ENCODE results near the gene KCNJ12. TPM values are rescaled to one million over a fixed set of nuclear protein-coding genes. Genes with fewer than 3 reads are reported as not detected.
"Not testable (repeated sequence)": the region's sequence is repeated elsewhere in the genome, so short reads cannot be mapped to it uniquely, and the experiment has no call there.

Gene KCNJ12
- total RNA-seq, 1 experiment from 2014 or later: 2.3 TPM

DNA sequence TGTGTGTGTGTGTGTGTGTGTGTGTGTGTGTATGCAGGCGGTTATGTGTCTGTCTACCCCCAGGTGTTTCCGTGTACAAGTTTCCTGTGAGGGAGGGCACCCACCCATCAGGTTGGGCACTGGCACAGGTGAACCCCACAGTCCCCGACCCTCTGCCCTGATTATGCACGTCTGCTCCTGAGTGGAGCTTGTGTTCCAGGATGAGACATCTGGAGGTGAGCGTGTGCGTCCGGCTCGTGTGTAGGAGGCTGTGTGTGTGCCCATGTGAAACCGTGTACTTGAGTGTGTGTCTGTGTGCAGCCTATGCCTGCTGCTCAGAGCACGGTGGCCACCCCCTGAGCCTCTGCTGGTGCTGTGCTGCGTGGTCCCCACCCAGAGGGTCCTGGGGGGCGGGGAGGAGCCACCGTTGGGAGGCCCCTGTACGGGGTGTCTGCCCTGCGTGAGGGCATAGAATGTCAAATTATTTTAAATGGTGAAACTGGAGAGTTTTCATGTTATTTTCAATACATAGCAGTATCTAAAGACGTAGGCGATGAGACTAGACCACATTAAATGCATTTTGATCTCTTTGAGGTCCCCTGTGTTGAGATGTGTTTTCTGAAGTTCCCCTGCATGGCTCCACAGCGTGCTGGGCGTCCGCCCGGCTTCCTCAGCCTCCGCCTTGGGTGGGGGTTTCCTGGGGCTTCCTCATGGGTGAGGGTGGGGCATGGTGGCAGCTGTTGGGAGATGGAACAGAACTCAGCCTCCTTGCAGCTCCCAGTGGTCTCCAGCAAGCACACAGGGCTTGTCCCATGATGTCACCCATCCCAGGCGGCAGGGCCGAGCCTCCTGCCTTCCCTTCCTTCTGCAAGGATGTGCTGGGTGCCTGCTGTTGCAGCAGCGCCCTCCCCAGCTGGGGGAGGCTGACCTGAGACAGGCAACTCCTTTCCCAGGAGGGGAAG is 43.4 kb downstream of the KCNJ12 start (continued):
- TF ChIP-seq, protein P1, sequence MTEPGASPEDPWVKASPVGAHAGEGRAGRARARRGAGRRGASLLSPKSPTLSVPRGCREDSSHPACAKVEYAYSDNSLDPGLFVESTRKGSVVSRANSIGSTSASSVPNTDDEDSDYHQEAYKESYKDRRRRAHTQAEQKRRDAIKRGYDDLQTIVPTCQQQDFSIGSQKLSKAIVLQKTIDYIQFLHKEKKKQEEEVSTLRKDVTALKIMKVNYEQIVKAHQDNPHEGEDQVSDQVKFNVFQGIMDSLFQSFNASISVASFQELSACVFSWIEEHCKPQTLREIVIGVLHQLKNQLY (CRISPR knock-in tag; IDR thresholded peaks at IDR 0.05): no peak
- TF ChIP-seq TEAD1 (CRISPR knock-in tag; IDR thresholded peaks at IDR 0.05): no peak
- TF ChIP-seq ZNF671 (CRISPR knock-in tag; IDR thresholded peaks at IDR 0.05): no peak
- TF ChIP-seq MAX (CRISPR knock-in tag; IDR thresholded peaks at IDR 0.05): no peak
- no peak for TF ChIP-seq TCF7 (CRISPR knock-in tag; IDR thresholded peaks at IDR 0.05; ENCODE audit: low read depth)
- TF ChIP-seq ZMAT4 (CRISPR knock-in tag; IDR thresholded peaks at IDR 0.05): no peak
- TF ChIP-seq FOXK1 (CRISPR knock-in tag; IDR thresholded peaks at IDR 0.05): no peak

DNA sequence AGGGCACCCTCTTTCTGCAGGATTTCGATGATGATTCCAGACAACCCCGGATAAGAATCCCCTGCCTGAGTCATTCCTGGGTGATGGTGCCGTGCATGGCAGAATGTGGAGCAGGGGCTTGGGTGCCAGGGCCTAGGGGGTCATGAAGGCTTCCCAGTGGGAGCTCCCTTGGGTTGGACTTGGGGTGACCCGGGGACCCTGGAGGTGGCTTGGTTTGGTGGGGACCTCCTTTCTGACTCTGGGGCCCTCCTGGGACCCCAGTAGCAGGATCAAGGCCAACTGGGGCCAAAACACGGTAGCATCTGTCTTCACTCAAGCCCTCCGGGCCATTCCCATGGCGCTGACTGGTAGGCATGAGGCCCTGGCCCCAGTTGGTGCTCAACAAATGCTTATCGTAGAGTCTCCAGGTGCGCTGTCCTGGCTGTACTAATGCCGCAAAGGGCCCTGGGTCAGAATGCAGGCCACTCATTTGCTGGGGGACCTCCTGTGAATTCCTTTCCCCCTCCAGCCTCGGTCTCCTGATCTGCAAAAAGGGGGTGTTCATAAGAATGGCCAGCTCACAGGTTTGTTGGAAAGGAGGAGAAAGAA is 44.4 kb downstream of the KCNJ12 start:
- H3K4me3 Mint-ChIP-seq; H3K27me3 Mint-ChIP-seq (ENCODE audit: low read depth); DNase-seq (ENCODE audit: low spot score); H3K27ac Mint-ChIP-seq; H3K4me1 Mint-ChIP-seq; H3K36me3 Mint-ChIP-seq; H3K9me3 Mint-ChIP-seq; ATAC-seq; POLR2A ChIA-PET: not testable (repeated sequence)
- CTCF ChIA-PET: interaction anchor here (1.1 kb wide), 1 partner anchor 37 kb away, joined by 3 read pairs; no protein-coding TSS in a partner anchor

- H3K4me1 Mint-ChIP-seq; H3K27ac Mint-ChIP-seq; DNase-seq (ENCODE audit: low spot score); POLR2A ChIA-PET; H3K9me3 Mint-ChIP-seq; H3K36me3 Mint-ChIP-seq; H3K27me3 Mint-ChIP-seq (ENCODE audit: low read depth); H3K4me3 Mint-ChIP-seq: not testable (repeated sequence)
- peak; percentile 35; the same call in 1 of the 2 replicates for ATAC-seq
- CTCF ChIA-PET: interaction anchor here (0.6 to 1.1 kb wide), 3 partner anchors 36 to 138 kb away, joined by 3 read pairs; no protein-coding TSS in a partner anchor
These were observed 45.5 kb downstream of the KCNJ12 start for GRCh38 chr17:21421421-21422310.

DNA sequence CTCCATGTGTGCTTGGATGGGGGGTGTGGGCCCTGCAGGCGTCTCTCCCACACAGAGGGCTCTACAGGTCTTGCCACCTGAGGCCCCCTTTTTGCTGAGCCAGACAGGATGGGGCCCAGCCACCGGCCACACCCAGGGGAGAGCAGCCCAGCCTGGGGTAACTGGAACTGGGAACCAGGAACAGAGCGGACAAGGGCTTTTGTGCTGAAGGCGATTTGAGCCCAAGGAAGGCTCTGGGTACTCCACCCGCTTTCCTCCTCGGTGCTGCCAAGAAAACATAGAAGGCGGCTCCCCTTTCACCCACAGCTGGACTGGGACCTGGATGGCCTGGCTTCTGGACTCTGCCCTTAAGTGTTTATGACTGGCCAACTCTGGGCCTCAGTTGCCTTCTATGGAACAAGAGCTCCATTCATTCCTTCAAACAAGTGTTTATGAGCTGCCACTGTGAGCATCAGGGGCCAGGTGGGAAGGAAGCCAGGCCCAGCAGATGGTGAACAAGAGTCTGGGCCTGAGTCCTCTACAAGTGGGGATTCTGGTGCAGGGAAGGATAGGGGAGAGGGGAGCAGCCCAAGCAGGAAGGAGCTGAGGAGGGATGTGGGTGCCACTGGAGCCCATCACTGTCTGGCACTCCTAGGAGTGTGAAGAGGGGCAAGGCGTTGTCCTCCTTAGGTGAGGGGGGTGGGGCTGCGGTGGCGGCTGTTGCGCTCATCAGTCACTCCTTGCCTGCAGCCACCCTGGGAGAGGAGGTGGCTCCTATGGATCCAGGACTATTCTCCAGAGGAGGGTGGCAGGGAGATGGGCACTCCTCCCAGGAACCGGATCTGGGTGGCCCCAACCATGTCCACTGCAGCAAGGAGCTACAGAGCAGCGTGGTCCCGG is 46.4 kb downstream of the KCNJ12 start:
- H3K27me3 Mint-ChIP-seq (ENCODE audit: low read depth); POLR2A ChIA-PET; H3K4me3 Mint-ChIP-seq; H3K27ac Mint-ChIP-seq; H3K9me3 Mint-ChIP-seq; H3K4me1 Mint-ChIP-seq; DNase-seq (ENCODE audit: low spot score); ATAC-seq; H3K36me3 Mint-ChIP-seq: not testable (repeated sequence)
- CTCF ChIA-PET: interaction anchor here (0.6 to 0.9 kb wide), 2 partner anchors 44 to 139 kb away, joined by 3 read pairs; no protein-coding TSS in a partner anchor

DNA sequence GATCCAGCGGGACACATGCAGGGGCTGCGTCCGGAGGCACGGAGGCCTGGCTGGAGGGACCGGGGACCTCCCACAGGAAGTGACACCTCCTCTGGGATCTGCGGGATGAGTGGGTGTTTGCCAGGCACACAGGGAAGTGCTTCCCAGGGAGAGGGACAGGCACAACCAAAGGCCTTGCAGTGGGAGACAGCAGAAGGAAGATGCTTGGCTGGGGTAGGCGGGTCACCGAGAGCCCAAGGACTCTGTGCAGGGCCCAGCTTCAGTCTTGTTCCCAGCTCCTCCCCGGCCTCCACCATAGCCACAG is 47.0 kb downstream of the KCNJ12 start:
- CTCF ChIA-PET; H3K4me3 Mint-ChIP-seq; POLR2A ChIA-PET; H3K36me3 Mint-ChIP-seq; H3K9me3 Mint-ChIP-seq; H3K4me1 Mint-ChIP-seq; H3K27ac Mint-ChIP-seq; DNase-seq (ENCODE audit: low spot score); H3K27me3 Mint-ChIP-seq (ENCODE audit: low read depth); ATAC-seq: not testable (repeated sequence)

- H3K4me1 Mint-ChIP-seq; H3K4me3 Mint-ChIP-seq; CTCF ChIA-PET; POLR2A ChIA-PET; H3K27ac Mint-ChIP-seq; H3K9me3 Mint-ChIP-seq; DNase-seq (ENCODE audit: low spot score); ATAC-seq; H3K27me3 Mint-ChIP-seq (ENCODE audit: low read depth); H3K36me3 Mint-ChIP-seq: not testable (repeated sequence)
These were observed 48.5 kb downstream of the KCNJ12 start for GRCh38 chr17:21424697-21425096.
